Measurements from ENCODE around the gene SEMA5A. TPM values are rescaled to one million over a fixed set of nuclear protein-coding genes. Genes with fewer than 3 reads are reported as not detected.

The SEMA5A gene
- total RNA-seq, 1 donor from 2014 or later: 9.3 TPM

- H3K36me3 ChIP-seq: no peaks in the 10 kb centered on the region
- H3K9me3 ChIP-seq: no peaks in the 10 kb centered on the region
- intact Hi-C loops (cut with DNase I): no loop called here
- H3K4me1 ChIP-seq: no peaks in the 10 kb centered on the region
- DNase-seq (ENCODE audit: extremely low spot score in 2 of 2): no peak
- H3K4me3 ChIP-seq: no peak overlapping the region
- H3K27ac ChIP-seq: no peak overlapping the region
- TF ChIP-seq POLR2AphosphoS5 (IDR thresholded peaks at IDR 0.05; ENCODE audit: insufficient read depth in 1 of 2, low read depth in 1 of 2) (no peak), POLR2A (IDR thresholded peaks at IDR 0.05) (no peak)
- TF ChIP-seq, protein P1, sequence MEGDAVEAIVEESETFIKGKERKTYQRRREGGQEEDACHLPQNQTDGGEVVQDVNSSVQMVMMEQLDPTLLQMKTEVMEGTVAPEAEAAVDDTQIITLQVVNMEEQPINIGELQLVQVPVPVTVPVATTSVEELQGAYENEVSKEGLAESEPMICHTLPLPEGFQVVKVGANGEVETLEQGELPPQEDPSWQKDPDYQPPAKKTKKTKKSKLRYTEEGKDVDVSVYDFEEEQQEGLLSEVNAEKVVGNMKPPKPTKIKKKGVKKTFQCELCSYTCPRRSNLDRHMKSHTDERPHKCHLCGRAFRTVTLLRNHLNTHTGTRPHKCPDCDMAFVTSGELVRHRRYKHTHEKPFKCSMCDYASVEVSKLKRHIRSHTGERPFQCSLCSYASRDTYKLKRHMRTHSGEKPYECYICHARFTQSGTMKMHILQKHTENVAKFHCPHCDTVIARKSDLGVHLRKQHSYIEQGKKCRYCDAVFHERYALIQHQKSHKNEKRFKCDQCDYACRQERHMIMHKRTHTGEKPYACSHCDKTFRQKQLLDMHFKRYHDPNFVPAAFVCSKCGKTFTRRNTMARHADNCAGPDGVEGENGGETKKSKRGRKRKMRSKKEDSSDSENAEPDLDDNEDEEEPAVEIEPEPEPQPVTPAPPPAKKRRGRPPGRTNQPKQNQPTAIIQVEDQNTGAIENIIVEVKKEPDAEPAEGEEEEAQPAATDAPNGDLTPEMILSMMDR (IDR thresholded peaks at IDR 0.05): no peak
- H3K27me3 ChIP-seq: no peaks in the 10 kb centered on the region
These were observed 21.2 kb upstream of the SEMA5A start for GRCh38 chr5:9567039-9567438.

DNA sequence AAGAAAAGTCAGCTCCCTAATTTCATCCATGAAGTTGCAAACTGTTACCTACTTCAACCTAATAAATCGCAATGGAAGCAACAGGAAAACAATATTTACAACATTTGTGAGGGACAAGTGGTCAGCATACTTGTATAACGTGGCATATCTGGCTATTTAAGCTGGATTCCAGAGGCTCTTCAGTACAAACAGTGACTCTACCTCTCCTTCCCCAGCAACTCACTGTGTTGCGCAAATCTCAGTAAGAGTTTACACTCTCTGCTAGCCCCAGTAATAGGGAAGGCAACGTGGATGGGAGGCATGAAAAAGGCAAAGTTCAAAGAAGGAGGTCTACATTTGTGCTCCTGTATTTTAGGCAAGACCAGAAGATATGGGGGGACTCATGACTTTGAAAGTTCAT, 18.9 kb upstream of the SEMA5A start:
- no peaks in the 10 kb centered on the region for H3K27me3 ChIP-seq
- H3K9me3 ChIP-seq: no peaks in the 10 kb centered on the region
- intact Hi-C loops (cut with DNase I): no loop called here
- H3K4me1 ChIP-seq: no peaks in the 10 kb centered on the region
- TF ChIP-seq POLR2A (IDR thresholded peaks at IDR 0.05) (no peak), POLR2AphosphoS5 (IDR thresholded peaks at IDR 0.05; ENCODE audit: insufficient read depth in 1 of 2, low read depth in 1 of 2) (no peak)
- TF ChIP-seq, protein P1 (IDR thresholded peaks at IDR 0.05): no peak
- no peaks in the 10 kb centered on the region for H3K36me3 ChIP-seq
- no peak for DNase-seq (ENCODE audit: extremely low spot score in 2 of 2)
- H3K4me3 ChIP-seq: no peak overlapping the region
- H3K27ac ChIP-seq: no peak overlapping the region

DNA sequence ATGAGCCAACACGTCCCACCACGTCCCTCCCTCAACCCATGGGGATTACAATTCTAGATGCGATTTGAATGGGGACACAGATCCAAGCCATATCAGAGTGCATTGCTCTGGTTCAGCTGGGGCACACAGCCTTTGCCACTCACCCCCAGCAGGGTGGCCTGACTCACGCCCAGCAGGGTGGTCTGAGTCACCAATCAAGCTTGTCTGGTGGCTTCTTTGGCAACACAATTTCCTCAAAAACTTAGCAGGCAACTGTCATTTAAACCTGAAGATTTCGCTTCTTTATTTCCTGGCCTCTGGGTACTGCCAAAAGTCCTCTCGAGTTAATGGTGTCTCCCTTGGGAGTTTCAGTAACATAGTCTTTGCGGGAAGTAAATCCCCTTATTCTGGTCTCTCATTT, 16.3 kb upstream of the SEMA5A start:
- no peak for DNase-seq (ENCODE audit: extremely low spot score in 2 of 2)
- Histone ChIP-seq H3K27me3 (no peaks in the 10 kb centered on the region), H3K36me3 (no peaks in the 10 kb centered on the region), H3K27ac (no peak overlapping the region), H3K4me1 (no peaks in the 10 kb centered on the region), H3K4me3 (no peak overlapping the region), H3K9me3 (no peaks in the 10 kb centered on the region)
- TF ChIP-seq POLR2A (IDR thresholded peaks at IDR 0.05) (no peak), POLR2AphosphoS5 (IDR thresholded peaks at IDR 0.05; ENCODE audit: insufficient read depth in 1 of 2, low read depth in 1 of 2) (no peak)
- TF ChIP-seq, protein P1 (IDR thresholded peaks at IDR 0.05): no peak
- intact Hi-C loops (cut with DNase I): no loop called here

DNA sequence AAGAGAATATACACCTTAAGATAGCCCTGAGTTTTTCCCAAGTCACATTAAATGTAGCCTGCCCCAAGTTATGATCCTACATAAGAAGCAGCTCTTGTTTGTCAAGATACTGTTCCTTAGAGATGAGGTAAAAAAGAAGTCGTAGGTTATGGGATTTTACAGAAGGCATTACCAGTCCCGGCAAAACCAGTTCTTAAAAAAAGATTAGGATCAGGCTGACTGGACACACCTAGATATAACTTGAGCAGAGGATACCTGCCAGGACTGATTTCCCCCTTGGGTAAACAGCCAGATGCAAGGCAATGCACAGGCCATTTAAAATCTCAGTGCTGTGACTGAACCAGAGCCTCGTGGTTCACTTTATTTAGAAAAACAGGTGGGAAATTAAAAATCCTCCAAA, 14.1 kb upstream of the SEMA5A start:
- no peaks in the 10 kb centered on the region for H3K9me3 ChIP-seq
- intact Hi-C loops (cut with DNase I): no loop called here
- no peak overlapping the region for H3K27ac ChIP-seq
- DNase-seq (ENCODE audit: extremely low spot score in 2 of 2): no peak
- no peaks in the 10 kb centered on the region for H3K27me3 ChIP-seq
- no peak for TF ChIP-seq POLR2A (IDR thresholded peaks at IDR 0.05)
- no peak for TF ChIP-seq POLR2AphosphoS5 (IDR thresholded peaks at IDR 0.05; ENCODE audit: insufficient read depth in 1 of 2, low read depth in 1 of 2)
- TF ChIP-seq, protein P1 (IDR thresholded peaks at IDR 0.05): no peak
- no peaks in the 10 kb centered on the region for H3K36me3 ChIP-seq
- no peak overlapping the region for H3K4me3 ChIP-seq
- no peaks in the 10 kb centered on the region for H3K4me1 ChIP-seq

- H3K4me3 ChIP-seq: no peak overlapping the region
These were observed 12.6 kb upstream of the SEMA5A start for GRCh38 chr5:9558319-9558965.

More at GRCh38 chr5:9558319-9558965, 12.6 kb upstream of the SEMA5A start:
- no peak for DNase-seq (ENCODE audit: extremely low spot score in 2 of 2)
- intact Hi-C loops (cut with DNase I): no loop called here
- no peaks in the 10 kb centered on the region for H3K9me3 ChIP-seq
- H3K27ac ChIP-seq: no peak overlapping the region
- no peak for TF ChIP-seq POLR2A (IDR thresholded peaks at IDR 0.05)
- TF ChIP-seq POLR2AphosphoS5 (IDR thresholded peaks at IDR 0.05; ENCODE audit: insufficient read depth in 1 of 2, low read depth in 1 of 2): no peak
- TF ChIP-seq, protein P1 (IDR thresholded peaks at IDR 0.05): no peak
- H3K4me1 ChIP-seq: no peaks in the 10 kb centered on the region
- no peaks in the 10 kb centered on the region for H3K27me3 ChIP-seq
- H3K36me3 ChIP-seq: no peaks in the 10 kb centered on the region
